ENCODE measurements around the gene GNB3.
A peak's percentile ranks its signal among the peaks of the same experiment; 100 is the strongest.

GRCh38 chr12:6825398-6826124 is 15.2 kb upstream of the GNB3 start:
- peak; percentile 29; the same call in 1 of the 2 replicates for TF ChIP-seq POLR2AphosphoS5 (IDR thresholded peaks at IDR 0.05; ENCODE audit: low read depth, low read length)
- TF ChIP-seq CTCF (IDR thresholded peaks at IDR 0.05 in 2 of 3, conservative IDR thresholded peaks at IDR 0.05 in 1 of 3; ENCODE audit: borderline replicate concordance in 1 of 3, insufficient read depth in 1 of 3, low read depth in 2 of 3, low read length in 2 of 3) = peak in 2 of 3 experiments; percentile 91 to 98; a peak in 4 of 6 replicates
- no peak for TF ChIP-seq POLR2A (IDR thresholded peaks at IDR 0.05; ENCODE audit: borderline replicate concordance, extremely low read depth, insufficient read depth, insufficient read length)
- no peak for TF ChIP-seq SIN3A (IDR thresholded peaks at IDR 0.05; ENCODE audit: low read depth)
- no peak for TF ChIP-seq SRF (IDR thresholded peaks at IDR 0.05; ENCODE audit: low read depth)
- no peak for TF ChIP-seq CEBPB (IDR thresholded peaks at IDR 0.05; ENCODE audit: low read depth)
- no peak for TF ChIP-seq EGR1 (IDR thresholded peaks at IDR 0.05; ENCODE audit: low read depth)
- TF ChIP-seq RAD21 (IDR thresholded peaks at IDR 0.05; ENCODE audit: low read depth) = no peak
- no peak for TF ChIP-seq CBX3 (IDR thresholded peaks at IDR 0.05; ENCODE audit: low read depth)
- TF ChIP-seq ZBTB33 (IDR thresholded peaks at IDR 0.05; ENCODE audit: extremely low read depth, insufficient replicate concordance, low read length) = no peak
- no peak for TF ChIP-seq EZH2 (IDR thresholded peaks at IDR 0.05)
- no peak for TF ChIP-seq ZNF274 (IDR thresholded peaks at IDR 0.05; ENCODE audit: low read depth, low read length)

Data from HCT116 (cell line).